Fibroblast of skin of right quadriceps (primary cell): ENCODE measurements around the gene CRAMP1.

Experiments used
- DNase-seq: peaks from one replicate; pipeline ENCODE4 v3.0.0-alpha.2; 2013

Gene CRAMP1

DNA sequence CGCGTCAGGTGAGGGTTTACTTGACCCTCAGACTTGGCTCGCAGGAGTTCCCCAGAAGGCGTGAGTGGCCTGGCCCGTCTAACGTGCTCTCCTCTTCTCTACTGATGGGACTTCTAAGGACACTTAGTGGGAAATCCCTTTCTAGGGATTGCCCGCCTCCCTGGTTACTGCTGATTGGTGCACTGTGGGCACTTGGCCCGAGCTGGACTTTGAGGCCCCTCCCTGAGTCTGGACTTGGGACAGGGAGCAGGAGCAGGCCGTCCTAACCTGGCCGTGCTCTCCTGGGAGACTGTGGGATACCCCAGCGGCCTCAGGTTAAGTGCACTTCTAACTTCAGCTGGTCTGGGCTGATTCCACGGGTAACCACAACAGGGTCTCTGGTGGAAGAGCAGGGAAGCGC is 15.0 kb upstream of the CRAMP1 start:
- no peak for DNase-seq

DNA sequence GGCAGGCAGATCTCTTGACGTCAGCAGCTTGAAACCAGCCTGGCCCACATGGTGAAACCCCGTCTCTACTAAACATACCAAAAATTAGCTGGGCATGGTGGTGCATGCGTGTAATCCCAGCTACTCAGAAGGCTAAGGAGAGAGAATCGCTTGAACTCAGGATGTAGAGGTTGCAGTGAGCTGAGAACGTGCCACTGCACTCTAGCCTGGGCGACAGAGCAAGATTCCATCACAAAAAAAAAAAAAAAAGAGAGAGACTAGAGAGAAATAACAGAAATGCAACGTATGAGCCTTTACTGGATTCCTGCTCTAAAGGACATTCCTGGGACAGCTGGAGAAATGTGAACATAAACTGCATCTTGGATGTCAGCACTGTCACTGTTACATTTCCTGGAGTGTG is 11.1 kb upstream of the CRAMP1 start:
- no peak for DNase-seq

DNA sequence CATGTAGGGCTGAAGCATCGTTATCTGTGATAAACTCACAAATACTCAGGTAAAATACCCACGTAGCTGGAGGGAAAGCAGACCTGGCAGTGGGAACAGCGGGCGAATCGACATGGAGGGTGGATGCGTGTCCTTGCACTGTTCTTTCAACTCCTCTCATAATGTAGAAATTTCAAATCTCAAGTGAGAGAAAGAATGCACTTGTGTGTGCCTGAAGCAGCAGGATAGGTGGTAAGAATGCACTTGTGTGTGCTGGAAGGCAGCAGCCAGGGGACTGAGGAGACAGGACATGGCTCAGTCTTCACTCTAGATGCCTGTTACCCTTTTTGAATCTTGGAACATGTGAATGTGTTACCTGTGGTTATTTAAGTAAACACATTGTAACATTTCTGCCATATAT is 10.7 kb upstream of the CRAMP1 start:
- no peak for DNase-seq

GRCh38 chr16:1602285-1602684 is 9.9 kb upstream of the CRAMP1 start:
- no peak for DNase-seq

DNA sequence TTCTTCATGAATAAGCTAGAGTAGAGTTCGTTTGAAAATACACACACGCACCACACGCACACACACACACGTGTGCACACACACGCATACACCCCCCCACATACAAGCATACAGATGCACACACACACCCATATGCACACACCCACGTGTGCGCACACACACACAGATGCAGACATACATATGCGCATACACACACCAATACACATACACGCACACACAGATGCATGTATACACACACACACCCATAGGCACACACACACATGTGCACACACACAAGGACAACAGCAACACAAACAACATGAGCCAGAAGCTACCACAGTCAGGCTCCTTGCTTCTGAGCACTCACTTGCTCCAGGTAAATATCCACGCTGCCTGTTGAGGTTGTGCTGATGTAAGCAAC is 5.4 kb upstream of the CRAMP1 start:
- no peak for DNase-seq

- DNase-seq: no peak
Measured at GRCh38 chr16:1607971-1608370, 4.2 kb upstream of the CRAMP1 start.

DNA sequence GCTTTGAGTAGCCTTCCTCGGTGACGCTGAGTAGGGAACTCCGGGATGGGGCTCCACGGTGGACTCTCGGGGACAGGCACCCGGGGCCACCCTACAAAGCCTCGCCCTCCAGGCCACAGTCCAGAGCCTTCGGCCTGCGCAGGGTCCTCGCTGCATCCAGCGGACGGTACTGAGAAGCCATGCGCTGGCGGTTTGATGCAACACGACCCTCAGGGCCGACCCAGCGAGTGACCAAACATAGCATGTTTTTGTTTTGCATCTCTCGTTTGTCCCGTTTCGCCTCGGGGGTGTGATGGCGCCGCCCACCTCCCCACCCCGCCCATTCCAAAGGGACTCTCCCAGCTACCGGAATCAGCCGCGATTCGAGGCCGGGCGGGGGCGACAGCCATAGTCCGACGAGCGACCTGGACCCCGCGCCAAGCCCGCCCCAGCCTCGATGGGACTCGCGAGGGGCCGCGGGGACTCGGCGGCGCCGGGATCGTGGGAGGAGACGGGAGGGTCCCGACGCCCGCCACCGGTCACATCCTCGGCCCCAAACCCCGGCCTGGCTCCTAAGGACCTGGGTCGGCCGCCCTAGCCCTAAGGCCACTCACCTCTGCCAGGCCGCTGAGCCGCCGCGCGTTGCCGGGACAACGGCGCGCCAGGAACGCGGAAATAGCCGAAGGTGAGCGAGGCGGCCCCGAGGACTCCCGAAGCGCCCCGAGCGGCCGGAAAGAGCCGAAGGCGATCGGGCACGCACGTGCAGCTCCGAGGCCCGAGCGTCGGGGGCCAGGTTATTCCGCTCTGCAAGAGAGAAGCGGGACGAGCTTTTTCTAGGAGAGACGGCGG is 1.9 kb upstream of the CRAMP1 start:
- peak; percentile 81 for DNase-seq

- DNase-seq: no peak
Measured at GRCh38 chr16:1610899-1611632, 1.1 kb upstream of the CRAMP1 start.

- no peak for DNase-seq
Measured at GRCh38 chr16:1613211-1613622, 1.1 kb downstream of the CRAMP1 start.

DNA sequence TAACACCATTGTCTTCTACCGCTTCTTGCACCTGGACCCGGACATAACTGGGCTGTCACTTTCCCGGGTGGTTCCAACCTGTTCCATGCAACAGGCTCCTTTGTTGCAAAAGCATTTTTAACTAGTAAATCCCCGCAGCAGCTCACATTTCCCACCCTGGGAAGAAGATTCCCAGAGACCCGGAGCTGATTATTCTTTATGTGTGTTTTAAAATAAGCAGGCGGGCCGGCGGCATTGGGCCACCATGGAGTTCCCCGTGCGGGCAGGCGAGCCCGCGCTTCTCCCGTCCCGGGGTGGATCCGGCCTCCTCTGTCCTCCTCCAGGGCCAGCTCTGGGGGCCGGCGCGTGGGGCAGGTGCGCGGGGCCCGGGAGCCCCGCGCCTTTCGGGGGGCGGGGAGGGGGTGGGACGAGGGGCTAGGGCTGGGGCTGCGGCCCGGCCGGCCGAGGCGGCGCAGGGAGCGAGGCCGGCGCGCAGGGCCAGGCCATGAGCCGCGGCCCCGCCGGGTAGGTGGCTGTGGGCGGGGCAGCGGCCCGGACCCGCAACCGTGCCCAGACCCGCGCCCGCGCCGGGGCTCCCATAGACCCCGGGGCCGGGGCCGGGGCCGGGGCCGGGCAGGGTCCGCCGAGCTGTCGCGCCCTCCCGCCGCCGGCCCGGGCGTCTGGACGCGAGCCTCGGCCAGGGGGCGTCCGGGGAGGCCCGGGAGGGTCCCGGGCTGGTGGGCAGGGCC is 1.7 kb downstream of the CRAMP1 start:
- no peak for DNase-seq

GRCh38 chr16:1614456-1615102 is 2.4 kb downstream of the CRAMP1 start:
- peak; percentile 19 for DNase-seq

DNA sequence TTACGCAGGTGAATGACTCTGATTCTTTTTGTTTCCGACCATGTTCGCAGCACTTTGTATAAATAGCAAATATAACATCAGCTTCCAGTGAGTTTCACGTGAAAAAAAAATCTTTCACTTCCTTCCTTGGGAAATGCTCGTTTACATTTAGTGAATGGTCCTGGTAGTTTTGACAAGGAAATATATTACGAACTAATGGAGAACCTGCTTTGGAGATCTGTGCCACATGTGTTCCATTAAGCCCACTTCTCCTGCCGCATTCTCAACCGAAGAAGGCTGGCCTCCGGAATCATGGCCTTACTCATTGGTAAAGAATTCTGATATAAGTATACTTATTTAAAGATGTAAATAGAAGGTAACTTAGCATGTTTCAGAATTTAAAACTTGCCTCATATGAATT is 3.6 kb downstream of the CRAMP1 start:
- DNase-seq: peak; percentile 62

- DNase-seq: no peak
Measured at GRCh38 chr16:1619976-1620375, 7.8 kb downstream of the CRAMP1 start.

DNA sequence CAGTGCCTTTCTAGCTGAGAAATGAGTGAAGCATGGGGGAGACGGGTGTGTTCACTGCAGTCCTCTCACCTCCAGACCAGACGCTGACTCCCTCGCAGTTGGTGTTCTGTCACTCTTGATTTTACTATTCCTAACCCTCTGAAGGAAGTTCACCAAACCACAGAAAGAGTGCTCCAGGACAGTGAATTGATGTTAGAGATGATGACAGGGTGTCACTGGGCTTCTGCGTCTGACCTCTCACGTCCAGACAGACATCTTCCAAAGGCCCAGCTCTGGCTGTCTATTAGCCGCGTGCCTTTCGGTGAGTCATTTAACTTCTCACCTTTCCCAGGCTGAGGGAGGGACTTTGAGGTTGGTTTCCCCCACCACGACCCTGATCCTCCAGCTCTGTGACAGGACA is 8.2 kb downstream of the CRAMP1 start:
- no peak for DNase-seq

- DNase-seq: no peak
Measured at GRCh38 chr16:1621851-1622250, 9.7 kb downstream of the CRAMP1 start.

GRCh38 chr16:1626327-1626726 is 14.2 kb downstream of the CRAMP1 start:
- DNase-seq: no peak

GRCh38 chr16:1626776-1627175 is 14.6 kb downstream of the CRAMP1 start:
- no peak for DNase-seq

DNA sequence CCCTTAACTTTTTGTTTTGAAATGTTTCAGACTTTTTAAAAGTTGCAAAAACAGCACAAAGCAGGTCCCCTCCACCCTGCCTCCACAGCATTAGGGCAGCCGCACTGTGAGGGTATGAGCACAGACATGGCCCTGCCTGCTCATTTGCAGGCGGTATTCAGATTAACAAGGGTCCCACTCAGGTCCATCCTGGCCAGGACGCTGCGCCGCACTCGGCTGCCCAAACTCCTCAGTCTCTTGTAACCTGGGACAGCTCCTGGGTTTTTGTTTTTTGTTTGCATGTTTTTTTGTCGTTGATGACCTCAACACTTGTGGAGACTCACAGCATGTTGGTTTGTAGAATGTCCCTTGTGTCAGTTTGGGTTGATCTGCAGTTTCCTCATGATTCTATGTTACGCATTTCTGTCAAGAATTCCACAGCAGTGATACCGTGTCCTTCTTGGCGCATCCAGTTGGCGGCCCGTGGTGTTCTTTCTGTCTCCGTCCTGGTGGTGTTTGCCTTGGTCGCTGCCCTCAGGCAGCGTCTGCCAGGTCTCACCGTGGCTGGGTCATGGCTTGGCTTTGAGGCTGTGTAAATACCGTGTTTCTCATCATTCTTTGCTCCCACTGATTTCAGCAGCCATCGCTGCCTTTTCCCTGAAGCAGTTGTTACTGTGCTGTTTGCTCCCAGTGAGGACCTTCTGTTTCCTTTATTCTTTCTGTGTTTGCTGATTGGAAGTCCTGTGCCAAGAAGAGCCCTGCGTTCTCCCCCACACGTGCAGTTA is 18.5 kb downstream of the CRAMP1 start:
- DNase-seq: no peak

DNA sequence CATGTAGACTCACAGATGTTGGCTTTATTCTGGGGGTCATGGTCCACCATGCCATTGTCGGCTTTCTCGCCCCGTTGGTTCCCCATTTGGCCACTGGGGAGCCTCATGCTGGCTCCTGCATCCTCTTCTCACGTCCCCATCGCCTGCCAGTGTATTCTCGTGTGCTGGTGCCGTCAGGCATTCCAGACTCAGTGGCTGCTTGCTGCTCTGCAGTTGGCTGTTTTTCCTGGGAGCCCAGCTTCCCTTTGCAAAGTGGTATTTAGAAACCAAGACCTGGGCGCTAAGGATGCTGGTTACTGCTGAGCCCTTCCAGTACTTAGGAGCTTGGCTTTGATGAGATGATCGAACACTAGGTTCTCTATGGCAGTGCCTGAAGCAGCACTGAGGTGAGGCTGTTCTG is 19.1 kb downstream of the CRAMP1 start:
- DNase-seq: no peak

- no peak for DNase-seq
Measured at GRCh38 chr16:1631931-1632637, 19.9 kb downstream of the CRAMP1 start.

DNA sequence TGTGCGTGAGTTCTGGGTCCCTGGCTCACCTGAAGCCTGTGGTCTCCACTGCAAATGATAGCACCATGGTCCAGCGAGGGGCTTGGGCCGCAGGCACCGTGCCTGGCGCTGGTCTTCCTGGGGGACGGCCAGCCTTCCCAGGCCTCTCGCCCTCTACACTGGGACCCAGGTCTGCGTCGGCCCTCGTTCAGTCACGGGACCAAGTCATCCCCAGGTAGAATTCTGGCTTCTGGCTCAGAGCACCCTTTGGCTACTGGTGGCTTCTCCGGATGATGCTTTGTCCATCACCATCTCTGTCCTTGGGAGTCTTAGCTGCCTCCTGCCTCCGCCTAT is 20.4 kb downstream of the CRAMP1 start:
- DNase-seq: no peak

- DNase-seq: no peak
Measured at GRCh38 chr16:1633310-1633709, 21.1 kb downstream of the CRAMP1 start.
